Fibroblast of lung (primary cell): ENCODE results near the gene ARHGEF40.

Experiments used
- CTCF ChIP-seq, 2 donors: IDR thresholded peaks in 1 of 2; conservative IDR thresholded peaks in 1 of 2; 1 replicate in 1 of 2; 2 replicates in 1 of 2; pipeline ENCODE4 v1.5.1; 2011 to 2012; ENCODE audit warnings: low read length in 2 of 2, control low read depth in 1 of 2, inconsistent platforms in 1 of 2, low read depth in 1 of 2, mild to moderate bottlenecking in 1 of 2
- EZH2 ChIP-seq: IDR thresholded peaks from 2 replicates; pipeline ENCODE4 v1.5.1; 2012; ENCODE audit warnings: low read length, control low read depth, mild to moderate bottlenecking; ENCODE audit errors: missing control alignments

- TF ChIP-seq CTCF (conservative IDR thresholded peaks at IDR 0.05 in 1 of 2, IDR thresholded peaks at IDR 0.05 in 1 of 2; ENCODE audit: low read depth in 1 of 2, low read length in 2 of 2), result no peak
- no peak for TF ChIP-seq EZH2
These were observed 49.0 kb upstream of the ARHGEF40 start for GRCh38 chr14:21020977-21021545.
